ENCODE measurements around the gene PARVA.

DNA sequence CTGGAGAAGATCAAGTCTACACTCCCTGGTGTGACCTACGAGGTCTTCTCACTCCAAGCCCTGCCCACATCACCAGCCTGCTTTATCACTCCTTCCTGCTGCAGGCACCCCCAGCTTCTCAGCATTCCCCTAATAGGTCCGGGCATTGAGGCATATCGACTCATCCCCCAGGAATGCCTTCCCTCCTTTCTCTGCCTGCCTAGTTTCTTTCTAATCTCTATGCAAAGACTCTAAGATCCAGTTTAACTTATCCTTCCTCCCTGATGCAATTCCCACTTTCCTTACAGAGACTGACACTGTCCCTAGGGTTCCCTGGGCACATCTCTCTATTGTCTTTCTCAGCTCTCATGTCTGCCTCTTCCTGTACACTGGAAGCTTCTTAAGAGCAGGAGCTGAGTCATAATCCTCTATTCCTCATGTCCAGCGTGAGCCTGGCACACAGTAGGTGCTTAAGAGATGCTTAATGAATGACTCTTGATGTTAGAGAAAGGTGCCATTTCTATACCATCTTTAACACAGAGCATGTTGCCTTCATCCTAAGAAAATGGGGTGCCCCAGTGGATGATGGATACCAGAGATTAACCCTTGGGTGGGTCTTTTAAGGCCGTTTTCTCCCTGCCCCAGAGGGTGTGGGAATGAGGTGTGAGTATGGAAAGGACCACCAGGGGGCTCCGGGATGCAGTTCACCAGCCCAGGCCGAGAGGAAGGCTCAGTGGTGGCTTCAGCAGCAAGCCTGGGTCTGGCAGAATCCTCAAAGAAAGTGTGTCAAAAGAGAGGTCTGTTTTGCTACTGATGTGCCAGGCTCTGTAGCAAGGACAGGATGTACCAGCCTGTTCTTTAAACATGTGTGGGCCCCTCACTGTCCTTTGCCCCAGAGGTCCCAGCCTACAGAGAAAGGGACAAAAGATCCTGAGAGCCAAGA lies 34.7 kb downstream of the PARVA start:
- TF ChIP-seq, protein P1, sequence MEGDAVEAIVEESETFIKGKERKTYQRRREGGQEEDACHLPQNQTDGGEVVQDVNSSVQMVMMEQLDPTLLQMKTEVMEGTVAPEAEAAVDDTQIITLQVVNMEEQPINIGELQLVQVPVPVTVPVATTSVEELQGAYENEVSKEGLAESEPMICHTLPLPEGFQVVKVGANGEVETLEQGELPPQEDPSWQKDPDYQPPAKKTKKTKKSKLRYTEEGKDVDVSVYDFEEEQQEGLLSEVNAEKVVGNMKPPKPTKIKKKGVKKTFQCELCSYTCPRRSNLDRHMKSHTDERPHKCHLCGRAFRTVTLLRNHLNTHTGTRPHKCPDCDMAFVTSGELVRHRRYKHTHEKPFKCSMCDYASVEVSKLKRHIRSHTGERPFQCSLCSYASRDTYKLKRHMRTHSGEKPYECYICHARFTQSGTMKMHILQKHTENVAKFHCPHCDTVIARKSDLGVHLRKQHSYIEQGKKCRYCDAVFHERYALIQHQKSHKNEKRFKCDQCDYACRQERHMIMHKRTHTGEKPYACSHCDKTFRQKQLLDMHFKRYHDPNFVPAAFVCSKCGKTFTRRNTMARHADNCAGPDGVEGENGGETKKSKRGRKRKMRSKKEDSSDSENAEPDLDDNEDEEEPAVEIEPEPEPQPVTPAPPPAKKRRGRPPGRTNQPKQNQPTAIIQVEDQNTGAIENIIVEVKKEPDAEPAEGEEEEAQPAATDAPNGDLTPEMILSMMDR (IDR thresholded peaks at IDR 0.05; ENCODE audit: low read depth, low read length, missing input control) = peak; percentile 52
- TF ChIP-seq, protein P2, sequence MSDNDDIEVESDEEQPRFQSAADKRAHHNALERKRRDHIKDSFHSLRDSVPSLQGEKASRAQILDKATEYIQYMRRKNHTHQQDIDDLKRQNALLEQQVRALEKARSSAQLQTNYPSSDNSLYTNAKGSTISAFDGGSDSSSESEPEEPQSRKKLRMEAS (IDR thresholded peaks at IDR 0.05) = no peak
- TF ChIP-seq RAD21 (IDR thresholded peaks at IDR 0.05) = peak; percentile 73 to 87

All from liver (tissue), 3 donors.